Astrocyte (in vitro differentiated cells and primary cell): ENCODE data around the gene GTF3C1. TPM values are rescaled to one million over a fixed set of nuclear protein-coding genes. Genes with fewer than 3 reads are reported as not detected.

ENCODE experiments used
- DNase-seq: peaks from one replicate; pipeline ENCODE4 v3.0.0-alpha.2; 2010; ENCODE audit warnings: low read depth
- FAIRE-seq: peaks from 2 replicates; lab custom pipeline; 2011; peaks lifted over from hg19 to GRCh38; lab: Jason Lieb, UNC
- H2AFZ ChIP-seq: 2 replicates; pipeline ENCODE4 v1.6.0; 2012; ENCODE audit warnings: low read depth, low read length, inconsistent platforms
- H3K27ac ChIP-seq: 2 replicates; pipeline ENCODE4 v1.5.1; 2011; ENCODE audit warnings: low read depth, low read length, inconsistent platforms
- H3K27me3 ChIP-seq: 2 replicates; pipeline ENCODE4 v1.6.0; 2011; ENCODE audit warnings: low read length, inconsistent platforms; ENCODE audit not compliant: insufficient read depth
- H3K36me3 ChIP-seq: 2 replicates; pipeline ENCODE4 v1.5.1; 2011; ENCODE audit warnings: low read length, inconsistent platforms; ENCODE audit not compliant: insufficient read depth
- H3K4me1 ChIP-seq: 2 replicates; pipeline ENCODE4 v1.5.1; 2011; ENCODE audit warnings: low read length, inconsistent platforms; ENCODE audit not compliant: insufficient read depth
- H3K4me2 ChIP-seq: 2 replicates; pipeline ENCODE4 v1.6.0; 2012; ENCODE audit warnings: low read length, inconsistent platforms
- H3K4me3 ChIP-seq: 2 replicates; pipeline ENCODE4 v1.5.1; 2011; ENCODE audit warnings: low read depth, mild to moderate bottlenecking, low read length, inconsistent platforms; ENCODE audit not compliant: insufficient read depth
- H3K79me2 ChIP-seq: 2 replicates; pipeline ENCODE4 v1.6.0; 2012; ENCODE audit warnings: mild to moderate bottlenecking, low read length, inconsistent platforms; ENCODE audit not compliant: insufficient read depth
- H3K9ac ChIP-seq: 2 replicates; pipeline ENCODE4 v1.6.0; 2012; ENCODE audit warnings: mild to moderate bottlenecking, low read length, inconsistent platforms
- H3K9me3 ChIP-seq: 2 replicates; pipeline ENCODE4 v1.5.1; 2012; ENCODE audit warnings: low read depth, mild to moderate bottlenecking, low read length, inconsistent platforms; ENCODE audit not compliant: insufficient read depth
- H4K20me1 ChIP-seq: 2 replicates; pipeline ENCODE4 v1.6.0; 2012; ENCODE audit warnings: low read length, inconsistent platforms; ENCODE audit not compliant: insufficient read depth
- H3K27ac Mint-ChIP-seq: one replicate; pipeline ENCODE4 v1.8.0; 2021; ENCODE audit warnings: mild to moderate bottlenecking, mixed read lengths; ENCODE audit not compliant: unreplicated experiment
- H3K27me3 Mint-ChIP-seq: one replicate; pipeline ENCODE4 v1.8.0; 2021; ENCODE audit warnings: low read depth, mixed read lengths; ENCODE audit not compliant: unreplicated experiment
- H3K36me3 Mint-ChIP-seq: one replicate; pipeline ENCODE4 v1.8.0; 2021; ENCODE audit warnings: low read depth, mixed read lengths; ENCODE audit not compliant: unreplicated experiment
- H3K4me1 Mint-ChIP-seq: one replicate; pipeline ENCODE4 v1.8.0; 2021; ENCODE audit warnings: low read depth, mixed read lengths; ENCODE audit not compliant: unreplicated experiment
- H3K4me3 Mint-ChIP-seq: one replicate; pipeline ENCODE4 v1.8.0; 2021; ENCODE audit warnings: mild to moderate bottlenecking, moderate library complexity, mixed read lengths; ENCODE audit not compliant: unreplicated experiment
- H3K9me3 Mint-ChIP-seq: one replicate; pipeline ENCODE4 v1.8.0; 2021; ENCODE audit warnings: mild to moderate bottlenecking, mixed read lengths; ENCODE audit not compliant: unreplicated experiment
- EZH2 ChIP-seq: IDR thresholded peaks from 2 replicates; pipeline ENCODE4 v1.6.1; 2012; ENCODE audit warnings: mild to moderate bottlenecking, low read length, inconsistent platforms; ENCODE audit not compliant: insufficient read depth
- total RNA-seq: library from RNA; stranded (reverse); gene quantifications from 2 replicates; pipeline ENCODE4 v1.2.1, GENCODE V29; 2021
- TF ChIP-seq, protein P1 (sequence below): IDR thresholded peaks from 2 replicates; pipeline ENCODE4 v1.5.1; 2011; ENCODE audit warnings: low read depth, mild to moderate bottlenecking, inconsistent platforms, low read length, moderate library complexity; ENCODE audit not compliant: insufficient read depth

GTF3C1 gene
- total RNA-seq, 1 donor from 2014 or later, result 103 TPM

DNA sequence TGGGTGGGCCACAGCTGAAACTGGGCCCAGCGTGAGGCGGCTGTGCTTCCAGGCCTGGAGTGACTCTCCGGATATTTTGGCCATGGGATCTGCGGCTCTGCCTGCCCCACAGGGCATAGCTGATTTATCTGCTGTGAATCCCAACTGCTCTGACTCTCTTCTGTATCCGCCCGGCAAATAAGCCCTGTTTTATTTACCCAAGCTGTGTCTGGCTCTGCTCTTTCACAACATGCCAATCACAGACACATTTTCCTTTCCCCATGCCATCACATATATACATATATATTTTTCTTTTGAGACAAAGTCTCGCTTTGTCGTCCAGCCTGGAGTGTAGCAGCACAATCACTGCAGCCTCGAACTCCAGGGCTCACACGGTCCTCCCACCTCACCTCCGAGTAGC, 33.3 kb downstream of the GTF3C1 start:
- Histone ChIP-seq H3K27ac (no peak overlapping the region), H3K27me3 (no peaks in the 10 kb centered on the region), H3K36me3 (peaks cover 20% of the 10 kb centered on the region), H4K20me1 (peaks cover 56% of the 10 kb centered on the region), H3K4me1 (peaks cover 6% of the 10 kb centered on the region), H2AFZ (no peak overlapping the region), H3K9me3 (no peaks in the 10 kb centered on the region), H3K4me3 (no peak overlapping the region), H3K4me2 (no peak overlapping the region), H3K9ac (no peak overlapping the region), H3K79me2 (no peaks in the 10 kb centered on the region)
- Mint-ChIP-seq H3K4me3 (no peak overlapping the region), H3K27me3 (no peaks in the 10 kb centered on the region), H3K36me3 (peaks cover 41% of the 10 kb centered on the region), H3K27ac (no peak overlapping the region), H3K4me1 (peaks cover 3% of the 10 kb centered on the region), H3K9me3 (peaks cover 5% of the 10 kb centered on the region)
- DNase-seq, result no peak
- FAIRE-seq, result no peak
- TF ChIP-seq EZH2, result no peak
- TF ChIP-seq, protein P1, sequence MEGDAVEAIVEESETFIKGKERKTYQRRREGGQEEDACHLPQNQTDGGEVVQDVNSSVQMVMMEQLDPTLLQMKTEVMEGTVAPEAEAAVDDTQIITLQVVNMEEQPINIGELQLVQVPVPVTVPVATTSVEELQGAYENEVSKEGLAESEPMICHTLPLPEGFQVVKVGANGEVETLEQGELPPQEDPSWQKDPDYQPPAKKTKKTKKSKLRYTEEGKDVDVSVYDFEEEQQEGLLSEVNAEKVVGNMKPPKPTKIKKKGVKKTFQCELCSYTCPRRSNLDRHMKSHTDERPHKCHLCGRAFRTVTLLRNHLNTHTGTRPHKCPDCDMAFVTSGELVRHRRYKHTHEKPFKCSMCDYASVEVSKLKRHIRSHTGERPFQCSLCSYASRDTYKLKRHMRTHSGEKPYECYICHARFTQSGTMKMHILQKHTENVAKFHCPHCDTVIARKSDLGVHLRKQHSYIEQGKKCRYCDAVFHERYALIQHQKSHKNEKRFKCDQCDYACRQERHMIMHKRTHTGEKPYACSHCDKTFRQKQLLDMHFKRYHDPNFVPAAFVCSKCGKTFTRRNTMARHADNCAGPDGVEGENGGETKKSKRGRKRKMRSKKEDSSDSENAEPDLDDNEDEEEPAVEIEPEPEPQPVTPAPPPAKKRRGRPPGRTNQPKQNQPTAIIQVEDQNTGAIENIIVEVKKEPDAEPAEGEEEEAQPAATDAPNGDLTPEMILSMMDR, result no peak

GRCh38 chr16:27515874-27516353, 33.8 kb downstream of the GTF3C1 start:
- Mint-ChIP-seq H3K9me3 (peaks cover 5% of the 10 kb centered on the region), H3K36me3 (peaks cover 44% of the 10 kb centered on the region), H3K4me3 (no peak overlapping the region), H3K27ac (no peak overlapping the region), H3K27me3 (no peaks in the 10 kb centered on the region), H3K4me1 (no peaks in the 10 kb centered on the region)
- no peak overlapping the region for H3K4me3 ChIP-seq
- H2AFZ ChIP-seq, result no peak overlapping the region
- H3K4me1 ChIP-seq, result peaks cover 2% of the 10 kb centered on the region
- no peak overlapping the region for H3K4me2 ChIP-seq
- H3K27me3 ChIP-seq, result no peaks in the 10 kb centered on the region
- no peak for TF ChIP-seq EZH2
- TF ChIP-seq, protein P1, result peak; percentile 44
- H3K9ac ChIP-seq, result no peak overlapping the region
- no peak overlapping the region for H3K27ac ChIP-seq
- H3K36me3 ChIP-seq, result peaks cover 21% of the 10 kb centered on the region
- H3K79me2 ChIP-seq, result no peaks in the 10 kb centered on the region
- FAIRE-seq, result no peak
- H4K20me1 ChIP-seq, result peaks cover 51% of the 10 kb centered on the region
- H3K9me3 ChIP-seq, result no peaks in the 10 kb centered on the region
- DNase-seq, result no peak

DNA sequence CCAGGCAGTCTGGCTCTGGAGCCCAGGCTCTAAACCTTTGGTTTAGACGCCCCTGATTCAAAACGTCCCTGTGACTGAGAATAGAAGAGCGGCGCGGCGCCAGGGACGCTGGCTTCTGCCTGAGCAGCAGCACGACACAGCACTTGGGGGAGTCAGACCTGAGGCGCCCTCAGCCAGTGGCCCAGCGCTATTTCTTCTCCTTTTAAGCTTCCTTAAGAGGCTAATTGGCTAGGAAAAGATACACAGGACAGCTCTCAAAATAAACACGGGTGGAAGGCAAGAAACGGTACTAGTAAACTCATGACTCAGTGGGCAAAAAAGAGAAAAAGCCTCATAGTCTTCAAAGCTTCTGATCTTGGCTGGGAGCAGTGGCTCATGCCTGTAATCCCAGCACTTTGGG, 34.9 kb downstream of the GTF3C1 start:
- H3K27me3 ChIP-seq, result no peaks in the 10 kb centered on the region
- H4K20me1 ChIP-seq, result peaks cover 50% of the 10 kb centered on the region
- H3K4me3 Mint-ChIP-seq, result no peak overlapping the region
- H2AFZ ChIP-seq, result no peak overlapping the region
- no peak overlapping the region for H3K27ac ChIP-seq
- peaks cover 45% of the 10 kb centered on the region for H3K36me3 Mint-ChIP-seq
- H3K4me2 ChIP-seq, result no peak overlapping the region
- no peaks in the 10 kb centered on the region for H3K4me1 ChIP-seq
- H3K36me3 ChIP-seq, result peaks cover 24% of the 10 kb centered on the region
- no peak overlapping the region for H3K4me3 ChIP-seq
- H3K27me3 Mint-ChIP-seq, result no peaks in the 10 kb centered on the region
- H3K79me2 ChIP-seq, result no peaks in the 10 kb centered on the region
- H3K9me3 Mint-ChIP-seq, result peaks cover 5% of the 10 kb centered on the region
- TF ChIP-seq, protein P1, result no peak
- TF ChIP-seq EZH2, result no peak
- FAIRE-seq, result no peak
- H3K27ac Mint-ChIP-seq, result no peak overlapping the region
- H3K4me1 Mint-ChIP-seq, result no peaks in the 10 kb centered on the region
- no peaks in the 10 kb centered on the region for H3K9me3 ChIP-seq
- H3K9ac ChIP-seq, result no peak overlapping the region
- no peak for DNase-seq
